Measurements from ENCODE around the gene CARD19.
"Not testable (repeated sequence)": the region's sequence is repeated elsewhere in the genome, so short reads cannot be mapped to it uniquely, and the experiment has no call there.

Gene CARD19

GRCh38 chr9:93108291-93109041, 12.4 kb downstream of the CARD19 start:
- DNase-seq: no peak

DNA sequence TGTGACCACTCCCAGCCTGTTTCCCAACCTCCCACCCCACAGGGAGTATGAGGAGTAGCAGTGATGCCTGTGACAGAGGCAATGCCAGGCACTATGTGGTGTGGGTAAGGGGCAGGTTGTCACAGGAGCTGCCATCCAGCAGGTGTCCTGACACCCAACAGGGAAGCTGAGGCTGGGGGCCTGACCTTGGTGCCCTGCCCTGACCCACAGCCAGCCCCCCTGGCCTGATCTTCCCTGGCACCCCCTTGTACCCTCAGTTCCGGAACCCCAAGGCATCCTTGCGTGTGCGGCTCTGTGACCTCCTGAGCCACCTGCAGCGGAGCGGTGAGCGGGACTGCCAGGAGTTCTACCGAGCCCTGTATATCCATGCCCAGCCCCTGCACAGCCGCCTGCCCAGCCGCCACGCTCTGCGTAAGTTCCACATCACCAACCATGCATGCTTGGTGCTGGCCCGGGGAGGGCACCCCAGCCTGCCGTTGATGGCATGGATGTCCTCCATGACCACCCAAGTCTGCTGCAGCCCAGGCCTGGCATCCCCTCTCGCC, 14.4 kb downstream of the CARD19 start:
- DNase-seq: no peak

DNA sequence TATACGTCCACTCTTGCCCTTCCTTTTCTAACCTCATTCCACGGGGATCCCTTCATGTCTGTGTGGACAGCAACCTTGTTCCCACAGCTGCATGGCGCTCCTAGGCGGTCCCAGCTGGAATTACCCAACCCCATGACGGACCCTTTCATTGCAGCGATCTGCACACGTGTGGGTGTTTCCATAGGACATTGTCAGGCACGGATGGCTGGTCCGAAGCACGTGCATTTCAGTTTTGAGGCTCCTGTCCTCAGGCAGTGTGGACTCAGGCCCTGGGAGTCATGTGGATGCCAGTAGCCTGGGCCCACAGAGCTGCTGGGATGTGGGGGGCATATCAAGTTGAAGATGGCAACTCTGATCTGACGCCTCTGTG, 15.0 kb downstream of the CARD19 start:
- no peak for DNase-seq

- DNase-seq: no peak
Observed at GRCh38 chr9:93111371-93112115, 15.5 kb downstream of the CARD19 start.

DNA sequence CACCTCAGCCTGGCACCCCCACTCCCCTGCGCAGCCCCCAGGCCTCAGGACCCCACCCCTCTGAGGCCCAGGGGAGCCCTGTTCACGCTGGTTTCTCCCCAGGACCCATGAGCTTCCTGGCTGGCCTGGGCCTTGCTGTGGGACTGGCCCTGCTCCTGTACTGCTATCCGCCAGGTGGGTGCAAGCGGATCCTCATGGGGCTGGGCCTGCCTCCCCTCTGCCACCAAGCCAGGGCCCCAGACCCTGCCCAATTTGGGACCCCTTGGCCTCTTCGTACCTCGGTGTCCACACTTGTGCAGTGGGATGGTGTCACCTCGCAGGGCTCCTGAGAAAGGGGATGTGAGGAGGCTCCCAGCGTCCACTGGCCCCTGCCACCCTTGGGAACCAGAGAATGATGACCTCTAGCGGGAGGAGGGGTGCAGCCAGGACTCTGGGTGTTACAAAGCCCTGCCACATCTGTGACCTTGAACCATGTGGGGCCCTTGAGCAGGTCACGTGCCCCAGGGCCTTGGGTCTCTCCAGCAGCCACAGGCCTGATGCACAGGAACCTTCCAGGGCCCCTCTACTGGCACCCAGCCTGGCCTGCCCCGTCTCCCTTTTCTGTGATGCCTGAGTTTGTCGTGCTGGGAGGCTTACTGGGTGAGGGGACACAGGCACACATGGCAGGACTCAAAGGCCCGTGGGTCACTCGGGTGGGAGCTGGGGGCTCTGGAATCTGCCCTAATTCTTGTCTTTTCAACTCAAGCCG, 16.3 kb downstream of the CARD19 start:
- no peak for DNase-seq

DNA sequence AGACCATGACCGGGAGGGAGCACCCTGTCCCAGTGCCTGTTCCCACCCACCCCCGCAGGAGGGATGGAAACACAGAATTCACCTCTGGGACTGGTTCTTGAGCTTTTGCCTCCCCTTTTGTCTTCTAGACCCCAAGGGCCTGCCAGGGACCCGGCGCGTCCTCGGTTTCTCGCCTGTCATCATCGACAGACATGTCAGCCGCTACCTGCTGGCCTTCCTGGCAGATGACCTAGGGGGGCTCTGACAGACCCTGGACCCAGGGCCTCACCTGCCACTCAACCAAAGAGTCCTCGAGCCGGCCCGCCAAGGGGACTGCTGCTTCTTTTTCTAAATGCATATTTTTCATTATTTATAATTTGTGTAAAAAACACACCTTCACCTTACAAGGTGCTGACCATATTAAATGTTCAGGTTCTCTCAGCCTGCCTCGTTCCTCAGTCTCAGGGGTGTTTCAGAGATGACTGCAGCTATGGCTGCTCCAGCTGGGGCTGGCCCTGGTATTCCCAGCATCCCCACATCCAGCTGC, 16.9 kb downstream of the CARD19 start:
- no peak for DNase-seq

DNA sequence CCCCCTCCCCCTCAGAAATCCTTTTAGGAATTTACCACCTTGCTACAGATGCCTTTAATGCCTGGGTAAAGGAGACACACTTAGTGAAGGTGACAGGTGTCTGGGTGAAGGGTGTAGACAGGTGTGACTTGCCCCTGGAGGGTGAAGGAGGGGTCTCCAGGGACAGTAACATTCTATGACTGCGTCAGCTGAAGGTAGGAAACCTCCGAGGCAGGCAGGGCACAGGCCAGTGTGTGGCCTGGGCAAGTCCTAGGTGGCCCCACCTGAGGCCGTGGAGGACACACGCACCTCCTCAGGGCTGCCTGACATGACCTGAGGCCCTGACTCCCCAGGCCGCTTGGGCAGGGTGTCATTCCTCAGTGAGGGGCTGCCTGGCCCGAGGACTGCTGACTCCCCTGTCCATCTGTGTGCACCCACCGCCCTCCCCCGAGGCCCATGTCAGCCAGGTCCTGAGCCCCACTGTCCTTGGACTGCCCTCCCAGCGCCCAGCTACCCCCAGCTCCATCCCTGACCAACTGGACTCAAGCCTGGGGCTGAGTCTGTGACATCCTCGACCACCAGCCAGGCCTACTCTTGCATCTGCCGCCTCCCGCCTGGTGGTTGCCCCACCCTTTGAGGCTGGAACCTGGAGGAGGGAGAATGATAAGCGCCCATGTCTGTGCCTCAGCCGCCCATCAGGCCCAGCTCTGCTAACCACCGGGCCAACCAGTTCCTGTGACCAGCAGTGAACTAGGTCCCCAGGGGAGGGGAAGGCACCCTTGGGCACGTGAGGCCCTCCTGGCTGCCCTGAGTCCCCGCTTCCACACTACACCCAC, 18.4 kb downstream of the CARD19 start:
- no peak for DNase-seq

DNA sequence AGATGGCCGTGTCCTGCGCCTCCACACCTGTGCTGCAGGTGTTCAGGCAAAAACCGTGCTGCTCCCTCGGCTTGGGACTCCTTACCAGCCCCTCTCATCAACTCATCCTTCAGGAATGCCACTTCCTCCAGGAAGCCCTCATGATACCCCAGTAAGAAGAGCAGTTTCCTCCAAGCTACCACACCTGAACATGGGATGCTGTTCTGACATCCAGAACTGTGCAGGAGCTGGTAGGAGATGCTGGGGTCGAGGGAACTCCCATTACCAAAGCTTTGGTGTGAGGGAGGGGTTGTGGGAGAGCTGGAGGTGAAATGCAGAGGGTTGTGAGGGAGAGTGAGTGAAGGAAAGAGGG, 18.9 kb downstream of the CARD19 start:
- no peak for DNase-seq

DNA sequence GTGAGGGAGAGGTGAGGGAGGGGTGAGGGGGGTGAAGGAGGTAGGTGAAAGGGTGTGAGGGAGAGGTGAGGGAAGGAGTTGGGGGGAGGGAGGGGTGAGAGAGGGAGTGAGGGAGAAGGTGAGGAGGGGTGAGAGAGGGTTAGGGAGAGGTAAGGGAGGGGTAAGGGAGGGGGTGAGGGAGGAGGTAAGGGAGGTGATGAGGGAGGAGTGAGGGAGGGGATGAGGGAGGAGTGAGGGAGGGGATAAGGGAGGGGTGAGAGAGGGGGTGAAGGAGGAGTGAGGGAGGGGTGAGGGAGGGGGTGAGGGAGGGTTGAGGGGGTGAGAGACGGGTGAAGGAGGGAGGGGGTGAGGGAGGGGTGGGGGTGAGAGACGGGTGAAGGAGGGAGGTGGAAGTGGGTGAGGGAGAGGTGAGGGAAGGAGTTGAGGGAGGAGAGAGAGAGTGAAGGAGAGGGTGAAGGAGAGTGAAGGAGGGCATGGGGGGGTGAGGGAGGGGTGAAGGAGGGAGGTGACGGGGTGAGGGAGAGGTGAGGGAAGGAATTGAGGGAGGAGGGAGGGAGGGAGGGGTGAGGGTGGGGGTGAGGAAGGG, 19.6 kb downstream of the CARD19 start:
- DNase-seq: no peak

DNA sequence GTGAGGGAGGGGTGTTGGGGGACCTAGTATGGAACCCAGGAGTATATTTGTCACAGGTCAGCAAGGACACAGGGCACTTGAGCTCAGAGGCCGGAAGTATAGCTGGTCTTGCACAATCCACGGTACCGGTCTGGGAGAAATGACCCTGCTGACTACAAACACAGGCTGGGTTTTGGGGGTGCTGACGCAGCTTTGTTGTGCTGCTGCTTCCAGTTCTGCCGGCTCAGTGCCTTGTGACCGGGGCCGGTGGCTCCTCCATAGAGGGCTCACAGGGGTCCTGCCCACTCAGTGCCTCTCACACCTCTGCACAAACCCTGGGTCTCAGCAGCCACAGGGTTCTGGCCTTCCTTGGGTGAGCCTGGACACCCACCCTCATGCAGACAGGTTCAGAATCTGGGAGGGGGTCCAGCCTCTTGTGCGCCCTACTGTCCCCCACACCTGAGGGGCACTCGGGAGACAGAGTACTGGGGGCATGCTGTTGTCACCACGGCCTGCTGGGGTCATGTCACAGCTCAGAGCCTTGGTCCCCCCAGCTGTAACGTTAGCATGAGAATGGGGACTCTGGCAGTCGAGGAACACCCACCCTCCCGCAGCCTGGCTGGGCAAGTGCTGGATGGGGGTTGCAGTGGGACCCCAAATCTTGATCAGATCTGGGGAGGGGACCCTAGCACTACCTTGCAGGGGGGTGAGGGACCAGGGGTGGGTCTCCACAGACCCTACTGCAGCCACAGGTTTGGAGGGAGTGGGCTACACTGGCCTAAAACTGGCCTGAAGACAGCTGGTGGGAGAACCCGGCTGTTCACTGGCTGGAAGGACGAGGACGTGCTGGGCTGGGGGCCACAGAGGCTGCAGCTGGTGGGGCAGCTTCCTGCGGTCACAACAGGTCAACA, 20.3 kb downstream of the CARD19 start:
- DNase-seq: no peak

- not testable (repeated sequence) for DNase-seq
Observed at GRCh38 chr9:93117521-93117920, 21.5 kb downstream of the CARD19 start.

- no peak for DNase-seq
Observed at GRCh38 chr9:93117924-93118862, 22.2 kb downstream of the CARD19 start.

- no peak for DNase-seq
Observed at GRCh38 chr9:93118863-93119702, 23.1 kb downstream of the CARD19 start.

GRCh38 chr9:93119703-93119952, 23.6 kb downstream of the CARD19 start:
- no peak for DNase-seq

DNA sequence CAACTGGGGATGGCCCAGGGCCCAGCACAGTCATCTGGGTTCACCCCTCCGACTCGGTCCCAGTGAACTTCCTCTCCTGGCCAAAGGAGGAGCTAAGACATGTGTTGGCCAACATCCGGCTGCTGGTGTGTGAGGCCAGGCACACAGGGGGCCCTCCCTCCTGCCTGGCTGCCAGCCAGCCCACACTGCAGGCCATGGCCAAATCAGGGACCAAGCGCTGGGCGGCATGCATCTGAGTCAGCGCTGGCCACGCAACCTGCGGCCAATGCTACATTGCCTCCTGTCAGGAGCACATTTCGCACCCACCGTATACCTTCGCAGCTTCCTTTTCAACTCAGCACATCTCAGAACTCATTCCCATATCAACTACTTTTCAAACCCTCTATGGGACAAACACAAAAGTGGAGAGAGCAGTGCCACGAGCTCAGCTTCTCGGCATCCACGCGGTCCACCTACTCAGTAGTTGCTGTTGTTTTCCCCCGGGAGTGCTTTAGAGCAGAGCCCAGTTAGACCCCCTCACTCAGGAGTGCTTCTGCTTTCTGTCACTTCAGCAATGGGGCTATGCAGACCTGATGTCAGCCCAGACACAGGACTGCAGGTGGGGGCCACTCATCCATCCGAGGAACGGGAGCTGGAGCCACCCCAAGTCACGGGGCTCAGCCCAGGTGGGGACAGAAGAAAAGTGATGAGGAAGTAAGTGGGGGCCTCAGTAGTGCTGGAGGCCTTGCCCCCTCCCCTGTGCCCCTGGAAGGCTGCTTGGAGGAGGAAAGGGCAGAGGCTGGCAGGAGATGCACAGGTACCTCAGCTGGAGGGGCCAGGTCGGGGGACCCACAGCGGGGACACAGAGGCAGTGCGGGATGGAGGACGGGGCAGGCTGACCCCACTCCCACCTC, 24.2 kb downstream of the CARD19 start:
- no peak for DNase-seq

- no peak for DNase-seq
Observed at GRCh38 chr9:93120846-93121315, 24.9 kb downstream of the CARD19 start.

DNA sequence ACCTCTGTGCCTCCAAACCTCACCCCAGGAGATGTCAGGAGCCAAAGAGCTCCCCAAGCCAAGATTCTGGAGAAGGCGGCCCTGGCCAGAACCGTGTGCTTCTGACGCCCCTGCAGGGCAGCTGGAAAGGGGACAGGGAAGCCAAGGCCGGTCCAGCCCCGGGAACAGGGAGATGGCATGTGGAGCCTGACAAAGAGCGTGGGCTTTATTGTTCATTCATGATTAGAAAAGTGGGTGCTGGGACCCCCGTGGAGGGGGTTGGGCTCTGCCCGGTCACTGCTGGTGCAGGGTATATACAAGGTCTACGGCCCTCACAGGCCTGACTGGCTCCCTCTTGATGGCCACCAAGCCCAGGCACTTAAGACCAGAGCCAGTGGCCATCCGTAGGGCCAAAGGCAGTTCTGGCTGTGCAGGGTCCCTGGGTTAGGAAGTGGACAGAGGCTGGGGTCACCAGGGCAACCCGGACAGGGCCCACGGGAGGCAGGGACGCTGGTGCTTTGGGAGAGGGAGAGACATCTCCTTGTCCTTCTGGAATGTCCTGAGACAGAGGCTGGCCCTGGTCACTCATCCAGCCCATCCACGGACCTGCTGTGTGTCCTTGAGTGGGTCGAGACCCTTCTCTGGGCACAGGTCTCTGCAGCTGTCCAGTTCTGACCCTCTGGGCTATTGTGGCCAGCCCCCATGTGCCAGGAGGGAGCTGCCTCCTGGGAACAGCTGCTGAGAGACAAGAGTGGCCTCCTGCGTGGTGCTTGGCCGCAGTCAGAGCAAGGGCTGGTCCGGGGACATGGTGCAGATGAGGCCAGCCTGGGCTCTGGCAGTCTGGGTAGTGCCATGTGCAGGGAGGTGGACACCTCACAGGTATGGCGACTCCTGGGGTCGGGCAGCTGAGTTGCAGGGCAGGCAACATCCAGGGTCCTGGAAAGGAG, 25.6 kb downstream of the CARD19 start:
- no peak for DNase-seq
